HG03378 (cell line): ENCODE data around the gene KIF21A.

Experiments used
- ATAC-seq: cut with Tn5 transposase; IDR thresholded peaks from one replicate; pipeline ENCODE4 v1.9.1; 2021; ENCODE audit warnings: mild to moderate bottlenecking, moderate library complexity; ENCODE audit not compliant: unreplicated experiment

KIF21A gene

DNA sequence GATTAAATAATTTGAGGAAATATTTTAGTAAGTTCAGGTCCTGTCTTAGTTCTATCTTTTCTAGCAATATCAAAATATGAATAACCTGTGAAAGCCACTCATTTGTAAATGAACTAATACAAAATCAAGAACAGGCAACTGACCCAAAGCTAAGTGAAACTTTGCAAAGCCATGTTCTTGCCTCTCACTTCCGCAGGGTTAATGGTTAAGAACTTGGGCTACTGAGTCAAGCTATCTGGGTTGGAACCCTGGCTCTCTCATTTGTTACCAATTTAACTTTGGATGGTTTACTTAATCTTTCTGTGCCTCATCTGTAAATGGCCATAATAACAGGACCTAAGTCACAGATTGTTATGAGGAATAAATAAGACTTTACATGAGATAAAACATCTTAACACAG, 2.8 kb downstream of the KIF21A start:
- no peak for ATAC-seq

DNA sequence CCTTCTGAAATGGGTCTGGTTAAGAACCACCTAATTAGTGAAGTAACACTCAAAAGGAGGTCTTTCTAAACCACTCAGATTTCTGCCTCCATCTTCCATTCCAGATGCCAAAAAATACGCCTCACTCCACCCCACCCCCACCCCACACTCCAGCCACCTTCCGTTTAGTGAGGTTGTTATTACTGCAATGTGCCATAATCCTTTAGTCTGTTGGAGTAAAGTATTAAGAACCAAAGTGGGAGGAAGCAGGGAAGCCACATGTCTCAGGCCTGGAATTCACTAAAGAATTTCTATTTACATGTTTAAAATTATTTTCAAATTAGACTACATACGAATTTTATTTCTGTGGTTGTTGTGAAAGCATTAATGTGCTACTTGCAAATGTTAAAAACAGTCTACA, 7.4 kb downstream of the KIF21A start:
- no peak for ATAC-seq

DNA sequence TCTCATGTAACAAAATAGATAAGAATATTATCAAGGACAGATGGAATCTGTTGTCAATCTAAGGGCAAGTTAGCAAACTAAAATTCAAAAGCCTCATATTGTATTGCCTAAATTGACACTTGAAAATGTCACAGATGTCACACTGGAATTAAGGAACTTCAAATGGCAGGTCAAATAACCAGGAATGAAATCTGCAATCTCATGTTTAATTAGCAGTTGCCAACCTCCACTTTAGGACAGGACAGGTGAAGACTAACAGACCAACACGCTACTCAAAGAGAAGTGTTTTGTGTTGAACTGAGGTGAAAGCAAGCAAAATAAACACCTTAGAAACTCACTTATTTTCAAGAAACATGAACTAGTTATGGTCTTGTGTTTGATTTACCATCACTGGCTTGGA, 11.1 kb downstream of the KIF21A start:
- no peak for ATAC-seq

DNA sequence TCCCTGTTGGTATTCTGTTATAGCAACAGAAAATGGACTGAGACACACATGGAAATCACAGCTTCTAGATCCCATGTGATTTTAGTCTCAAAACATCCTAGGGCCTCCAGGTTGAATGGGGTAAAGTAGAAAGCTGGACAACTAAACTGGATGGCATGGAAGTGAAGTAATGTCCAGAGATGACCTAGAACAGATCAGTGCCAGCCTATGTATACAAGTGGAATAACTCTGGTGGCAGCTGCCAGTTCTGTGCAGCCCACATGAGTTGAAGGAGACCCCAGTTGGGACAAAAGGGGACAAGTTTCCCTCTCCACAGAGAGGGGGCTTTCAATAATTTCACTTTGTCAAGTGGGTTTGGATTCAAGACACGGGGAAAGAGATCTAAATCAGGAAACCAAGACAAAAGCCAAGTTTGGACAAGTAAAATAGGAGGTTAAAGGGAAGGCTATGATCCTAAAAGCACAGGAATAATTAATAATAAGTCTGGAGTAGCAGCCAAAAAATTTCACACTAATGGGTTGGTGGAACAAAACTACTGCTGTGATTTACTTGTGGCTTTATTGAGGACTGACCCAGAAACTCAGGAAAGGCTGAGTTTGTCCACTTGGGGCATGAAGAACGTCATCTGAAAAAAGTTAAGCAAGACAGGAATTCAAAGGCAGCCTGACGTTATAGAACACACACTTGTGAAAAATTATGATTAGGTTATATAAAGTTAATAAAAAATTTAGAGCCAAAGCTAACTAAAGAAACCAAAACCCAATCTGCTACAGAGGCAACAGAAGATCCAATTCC, 11.7 kb downstream of the KIF21A start:
- no peak for ATAC-seq

DNA sequence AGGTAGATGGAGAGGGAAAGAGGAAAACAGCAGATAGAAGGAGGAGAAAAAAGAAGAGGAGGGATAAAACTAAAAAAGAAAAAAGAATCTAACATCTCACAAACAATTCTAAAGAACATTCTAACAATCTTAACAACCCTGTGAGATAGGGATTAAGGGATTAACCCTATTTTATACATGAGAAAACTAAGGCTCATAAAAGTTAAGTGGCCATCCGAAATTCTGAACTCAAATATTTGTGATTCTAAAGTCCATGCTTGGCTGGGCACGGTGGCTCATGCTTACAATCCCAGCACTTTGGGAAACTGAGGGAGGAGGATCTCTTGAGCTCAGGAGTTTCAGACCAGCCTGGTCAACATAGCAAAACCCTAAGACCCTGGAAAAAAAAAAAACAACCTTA, 13.1 kb downstream of the KIF21A start:
- ATAC-seq = no peak

DNA sequence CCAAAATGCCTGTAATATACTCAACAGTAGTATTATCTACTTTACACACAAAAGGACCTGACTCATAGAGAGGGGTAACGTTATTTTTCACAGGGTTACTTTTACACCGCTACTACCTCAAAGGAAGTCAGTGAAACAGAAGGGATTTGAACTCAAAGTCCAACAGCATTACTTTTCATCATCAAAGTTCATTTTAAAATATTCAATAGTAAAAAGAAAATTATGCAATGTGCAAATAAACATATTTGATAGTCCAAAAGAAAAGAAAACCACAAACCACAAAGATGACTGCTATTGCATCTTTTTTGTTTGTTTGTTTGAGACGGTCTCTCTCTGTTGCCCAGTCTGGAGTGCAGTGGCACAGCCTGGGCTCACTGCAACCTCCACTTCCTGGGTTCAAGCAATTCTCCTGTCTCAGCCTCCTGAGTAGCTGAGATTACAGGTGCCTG, 15.5 kb downstream of the KIF21A start:
- ATAC-seq = no peak

DNA sequence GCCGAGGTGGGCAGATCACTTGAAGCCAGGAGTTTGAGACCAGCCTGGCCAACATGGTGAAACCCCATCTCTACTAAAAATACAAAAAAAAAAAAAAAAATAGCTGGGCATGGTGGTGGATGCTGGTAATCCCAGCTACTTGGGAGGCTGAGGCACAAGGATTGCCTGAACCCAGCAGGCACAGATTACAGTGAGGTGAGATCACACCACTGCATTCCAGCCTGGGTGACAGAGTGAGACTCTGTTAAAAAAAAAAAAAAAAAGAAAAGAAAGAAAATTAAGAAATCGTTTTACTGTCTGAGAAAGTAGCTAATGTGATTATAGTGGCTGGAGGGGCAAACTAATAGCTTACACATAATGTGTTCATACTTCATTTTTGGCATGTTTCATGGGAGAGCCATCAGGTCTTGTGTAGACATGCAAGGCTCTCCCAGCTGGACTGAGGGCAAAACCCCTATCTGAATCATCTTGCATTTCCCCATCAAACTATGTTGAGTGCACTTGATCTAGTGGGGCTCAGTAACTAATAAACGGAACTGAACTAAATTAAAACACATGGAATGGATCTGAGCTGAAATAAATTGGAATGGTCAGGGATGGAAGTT, 16.2 kb downstream of the KIF21A start:
- no peak for ATAC-seq

DNA sequence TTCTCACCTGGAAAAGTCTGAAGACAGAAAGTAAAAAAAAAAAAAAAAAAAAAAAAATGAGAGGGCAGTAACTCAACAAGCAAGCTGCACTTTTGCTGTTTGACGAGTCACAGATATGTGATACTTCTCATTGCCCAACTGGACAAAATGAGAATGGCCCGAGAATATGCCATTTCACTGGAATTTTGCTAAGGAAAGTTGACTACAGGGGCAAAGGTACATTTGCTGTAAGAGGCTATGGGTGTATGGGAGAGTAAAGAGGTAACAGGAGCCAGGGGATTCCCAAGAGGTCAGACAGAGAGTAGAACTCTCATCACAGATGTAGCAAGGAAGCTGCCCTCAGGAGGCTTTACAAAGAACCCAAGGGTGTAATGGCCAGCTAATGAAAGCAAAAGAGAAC, 22.9 kb downstream of the KIF21A start:
- no peak for ATAC-seq

DNA sequence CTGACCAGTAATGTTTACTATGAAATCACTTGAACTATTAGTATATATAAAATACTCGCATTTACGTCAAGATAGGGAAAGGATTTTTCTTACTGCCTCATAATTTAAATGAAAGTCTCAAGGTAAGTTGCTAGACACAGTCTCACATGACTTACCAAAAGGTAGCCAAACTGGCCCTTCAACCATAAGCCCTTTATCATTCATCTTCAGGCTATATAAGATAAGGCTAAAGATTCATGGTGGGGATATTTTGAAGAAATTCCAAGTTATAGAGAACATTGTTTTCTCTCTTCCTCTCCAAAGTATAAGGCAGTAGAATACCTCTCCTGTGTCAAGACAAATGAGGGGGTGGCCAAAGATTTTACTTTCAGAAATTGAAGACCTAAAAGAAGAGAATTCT, 23.4 kb downstream of the KIF21A start:
- ATAC-seq = no peak

DNA sequence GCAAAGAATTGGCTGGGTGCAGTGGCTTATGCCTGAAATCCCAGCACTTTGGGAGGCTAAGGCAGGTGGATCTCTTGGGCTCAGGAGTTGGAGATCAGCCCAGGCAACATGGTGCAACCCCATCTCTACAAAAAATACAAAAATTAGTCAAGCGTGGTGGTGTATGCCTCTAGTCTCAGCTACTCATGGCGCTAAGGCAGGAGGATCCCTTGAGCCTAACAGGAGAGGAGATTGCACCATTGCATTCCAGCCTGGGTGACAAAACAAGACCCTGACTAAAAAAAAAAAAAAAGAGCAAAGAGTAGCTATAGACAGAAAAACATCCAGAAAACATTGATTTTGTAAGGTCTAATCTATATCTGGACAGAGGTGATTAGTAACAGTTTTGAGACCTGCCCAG, 25.0 kb downstream of the KIF21A start:
- ATAC-seq = no peak

DNA sequence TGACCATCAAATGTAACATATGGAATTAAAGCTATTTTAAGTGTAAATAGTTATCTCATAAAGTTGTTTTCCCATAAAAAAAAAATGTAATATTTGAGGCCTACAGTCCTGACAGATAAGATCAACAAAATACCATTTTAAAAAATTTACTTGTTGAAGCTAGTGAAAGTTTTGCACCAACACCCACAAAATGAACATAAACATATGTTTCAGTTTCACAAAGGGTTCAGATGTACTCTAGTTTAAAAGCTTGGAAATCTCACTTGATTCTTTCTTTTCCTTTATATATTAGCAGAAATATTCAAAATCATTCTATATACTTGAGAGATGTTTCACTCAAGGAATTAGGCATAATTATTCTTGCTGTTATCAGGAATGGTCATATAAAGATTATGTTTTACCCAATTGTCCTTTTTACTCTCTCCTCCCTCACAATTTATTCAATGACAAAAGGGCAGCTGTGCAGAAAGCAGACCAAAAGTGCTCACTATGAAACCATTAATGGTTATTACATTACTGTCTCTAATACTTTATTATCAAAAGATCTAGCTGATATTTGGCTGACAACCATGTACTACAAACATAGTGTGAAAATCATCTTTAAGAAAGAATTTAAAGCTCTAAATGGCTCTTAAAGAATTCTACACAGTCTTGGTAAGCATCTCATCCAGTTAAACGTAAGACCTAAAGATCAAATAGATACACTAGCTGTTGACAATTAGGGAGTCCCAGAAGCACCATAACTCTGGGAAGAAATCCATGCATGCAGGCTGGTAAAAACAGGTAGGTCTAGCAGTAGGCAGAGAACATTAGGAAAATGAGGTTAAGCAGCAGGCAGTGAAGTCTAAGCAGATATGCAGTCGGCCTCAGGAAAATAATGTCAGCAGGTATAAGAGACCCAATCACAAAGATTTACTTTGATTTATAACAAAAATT, 28.8 kb downstream of the KIF21A start:
- ATAC-seq = no peak

DNA sequence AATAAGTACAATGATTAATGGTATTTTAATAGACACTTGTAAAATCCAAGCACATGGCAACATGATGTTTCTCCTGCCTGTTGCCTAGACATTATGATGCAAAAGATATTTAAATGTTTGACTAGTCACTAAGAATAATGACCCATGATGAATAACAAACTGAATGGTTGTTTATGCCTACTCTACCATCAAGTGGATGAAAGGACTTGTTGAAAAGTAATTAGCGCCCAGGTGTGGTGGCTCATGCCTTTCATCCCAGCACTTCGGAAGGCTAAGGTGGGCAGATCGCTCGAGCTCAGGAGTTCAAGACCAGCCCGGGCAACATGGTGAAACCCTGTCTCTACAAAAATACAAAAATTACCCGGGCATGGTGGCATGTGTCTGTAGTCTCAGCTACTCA, 30.7 kb downstream of the KIF21A start:
- no peak for ATAC-seq

DNA sequence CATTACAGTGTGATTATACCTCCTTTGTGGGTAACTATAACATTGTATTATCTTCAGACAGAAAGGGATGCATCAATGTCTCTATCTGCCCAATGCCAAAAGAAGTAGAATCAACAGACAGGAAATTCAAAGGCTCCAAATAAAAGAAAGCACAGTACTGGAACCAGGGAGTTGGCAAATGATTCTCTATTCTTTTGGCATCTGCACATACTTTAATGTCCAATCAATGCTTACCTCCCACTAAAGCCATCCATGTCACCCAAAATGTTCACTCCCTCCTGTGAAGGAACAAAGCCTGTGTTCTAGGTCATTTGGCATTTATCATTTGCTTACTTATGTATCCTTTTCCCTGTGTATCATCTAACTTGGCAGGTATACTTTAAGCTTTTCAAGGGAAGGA, 36.7 kb downstream of the KIF21A start:
- no peak for ATAC-seq

DNA sequence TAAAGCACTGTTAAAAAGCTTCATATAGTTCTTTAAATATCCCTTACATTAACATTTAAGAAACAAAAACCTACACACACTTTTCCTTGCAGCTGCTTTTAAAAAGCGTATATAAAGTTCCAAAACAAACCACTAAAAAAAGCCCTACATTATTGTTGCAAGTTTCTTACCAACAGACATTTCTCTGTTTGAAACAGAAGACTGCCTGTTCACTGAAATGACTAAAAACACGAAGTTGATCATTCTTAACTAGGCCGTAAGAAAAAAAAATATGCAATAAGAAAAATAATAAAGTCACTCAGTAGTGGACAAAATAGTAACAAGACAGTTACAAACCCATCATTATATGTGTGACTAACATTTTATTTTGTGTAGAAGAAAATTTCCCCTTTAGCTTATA, 37.3 kb downstream of the KIF21A start:
- no peak for ATAC-seq

DNA sequence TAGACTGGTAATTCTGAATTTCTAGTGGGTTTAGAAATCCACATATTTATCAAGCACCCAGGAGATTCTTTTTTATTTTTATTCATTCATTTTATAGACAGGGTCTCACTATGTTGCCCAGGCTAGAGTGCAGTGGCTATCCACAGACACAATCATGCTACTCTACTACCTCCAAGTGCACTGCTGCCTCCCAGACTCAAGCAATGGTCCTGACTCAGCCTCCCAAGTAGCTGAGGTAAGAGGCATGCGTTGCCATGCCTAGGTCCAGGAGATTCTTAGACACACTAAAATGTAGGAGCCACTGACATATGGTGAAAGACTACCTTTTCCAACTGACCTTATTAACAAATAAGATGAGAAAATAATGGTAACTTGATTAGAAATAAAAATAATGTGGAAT, 38.9 kb downstream of the KIF21A start:
- no peak for ATAC-seq

DNA sequence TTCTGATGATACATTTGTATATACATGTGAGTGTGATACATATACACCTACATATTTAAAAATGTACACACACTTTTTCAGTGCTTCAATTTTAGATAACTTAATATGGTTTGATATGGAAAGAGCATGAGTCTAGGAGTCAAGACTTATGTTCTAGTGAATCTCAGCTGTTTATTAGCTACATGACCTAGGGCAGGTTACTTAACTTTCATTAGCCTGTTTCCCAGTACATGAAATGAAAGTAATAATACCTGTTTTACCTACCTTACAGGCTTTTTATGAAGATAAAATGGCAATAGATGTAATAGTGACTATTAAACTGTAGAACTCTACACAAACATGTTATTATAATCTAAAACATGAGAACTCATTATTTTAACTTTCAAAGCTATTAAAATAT, 39.5 kb downstream of the KIF21A start:
- ATAC-seq = no peak

DNA sequence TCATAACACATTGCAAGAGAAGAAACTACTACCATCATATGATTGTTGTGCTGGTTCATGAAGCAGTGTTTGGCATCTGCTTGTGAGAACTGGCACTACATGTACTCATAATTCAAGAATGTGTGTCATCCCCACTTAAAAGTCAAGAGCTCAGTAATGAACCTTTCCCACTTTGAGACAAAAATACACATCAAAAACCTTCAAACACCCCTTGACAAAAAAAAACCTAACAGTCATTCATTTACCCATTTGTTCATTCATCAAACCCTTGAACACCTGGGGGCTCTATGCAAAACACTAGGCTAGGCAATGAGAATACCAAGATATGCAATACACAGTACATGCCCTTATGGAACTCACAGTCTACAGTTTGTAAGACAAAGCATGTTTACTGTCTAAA, 40.0 kb downstream of the KIF21A start:
- no peak for ATAC-seq

DNA sequence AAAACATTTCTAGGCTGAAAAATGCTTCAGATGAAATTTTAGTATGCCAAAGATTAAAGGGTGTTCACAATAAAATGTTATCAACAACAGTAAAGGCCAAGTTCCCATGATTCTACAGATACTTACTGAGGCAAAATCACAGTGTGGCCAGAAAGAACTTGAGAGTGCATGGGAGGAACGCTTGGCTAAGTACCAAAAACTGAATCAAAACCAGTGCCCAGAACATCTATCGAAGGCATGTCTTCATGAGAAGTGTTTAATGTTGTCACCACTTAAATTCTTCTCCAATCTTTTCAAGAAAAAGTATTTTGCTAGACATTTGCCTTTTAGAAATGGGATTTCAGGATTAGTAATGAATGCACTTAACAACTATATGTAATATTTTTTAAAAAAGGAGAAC, 41.5 kb downstream of the KIF21A start:
- ATAC-seq = no peak

DNA sequence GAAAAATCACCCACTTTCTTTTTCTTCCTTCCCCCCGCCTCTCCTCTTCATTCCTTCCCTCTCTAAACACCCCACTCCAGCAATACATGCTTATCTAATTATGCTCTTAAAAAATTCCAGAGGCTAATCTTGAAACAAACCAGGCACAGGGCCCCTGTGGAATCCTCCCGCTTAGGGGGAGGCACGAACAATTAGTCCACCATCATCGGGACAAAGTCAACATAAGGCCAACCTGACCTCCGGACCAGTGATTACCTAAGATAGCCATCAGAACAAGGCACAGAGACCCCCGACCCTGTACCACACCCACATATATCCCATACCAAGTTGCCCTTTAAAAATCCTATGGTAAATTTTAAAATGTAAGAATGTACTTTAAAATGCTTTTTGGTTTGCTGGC, 47.1 kb downstream of the KIF21A start:
- ATAC-seq = no peak

DNA sequence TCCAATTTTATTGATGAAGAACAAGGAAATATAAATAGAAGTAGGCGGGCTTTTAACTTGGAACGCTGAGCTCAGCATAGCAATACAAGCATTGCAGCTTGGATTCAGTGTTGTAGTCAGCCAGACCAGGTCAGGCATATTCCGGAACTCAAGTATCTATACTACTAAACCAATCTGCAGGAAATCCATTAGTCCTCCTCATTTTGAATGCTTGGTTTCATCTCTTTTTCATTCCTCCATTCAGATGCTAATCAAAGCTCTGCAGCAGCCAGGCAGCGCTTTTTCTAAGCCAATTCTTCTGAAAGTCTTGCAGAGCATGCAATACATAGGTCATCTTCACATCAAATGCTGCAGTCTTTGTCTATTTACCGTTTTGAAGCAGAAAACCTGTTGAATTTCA, 49.0 kb downstream of the KIF21A start:
- ATAC-seq = no peak

DNA sequence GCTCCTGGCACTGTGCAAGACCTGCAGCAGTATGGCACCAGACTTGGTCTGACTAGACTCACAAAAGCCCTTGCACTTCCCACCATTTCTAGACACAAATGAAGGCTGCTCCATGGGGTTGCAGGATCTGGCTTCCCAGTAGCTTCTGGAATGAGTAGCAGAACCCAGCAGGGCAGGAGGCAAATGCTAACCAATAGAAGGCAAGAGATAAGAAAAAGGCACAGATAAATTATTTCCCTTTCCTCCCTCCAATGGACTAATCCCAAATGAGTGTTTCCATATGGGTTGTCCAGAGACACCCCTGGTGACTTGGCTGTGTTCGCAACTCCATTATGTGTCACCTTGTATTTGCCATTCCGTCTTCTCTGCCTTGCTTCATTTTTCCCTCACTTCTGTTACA, 49.7 kb downstream of the KIF21A start:
- ATAC-seq = no peak
